K562 (cell line): ENCODE data around the gene UBE2N. TPM values are rescaled to one million over a fixed set of nuclear protein-coding genes. Genes with fewer than 3 reads are reported as not detected.
"Not testable (repeated sequence)": the region's sequence is repeated elsewhere in the genome, so short reads cannot be mapped to it uniquely, and the experiment has no call there.

Experiments
- ATAC-seq: fragments of 200-7000 bp; cut with Tn5 transposase; 3 replicates; pipeline ENCODE4 v1.9.1; 2020; ENCODE audit warnings: moderate library complexity
- BruUV-seq: library from RNA; stranded (reverse); fragments of 400-500 nt; replicated peaks from 2 replicates; lab custom pipeline; 2021; lab: Mats Ljungman, UMichigan
- CTCF ChIA-PET: fragments of 300-600 bp; formaldehyde crosslinking; extraction: SDS; loops from one replicate; lab custom pipeline; 2021; ENCODE audit warnings: low intra/inter-chr PET ratio; lab: Yijun Ruan, JAX
- POLR2A ChIA-PET: fragments of 300-600, 350-650 bp; sonication (Branson Sonifier 250); formaldehyde crosslinking; extraction: SDS; loops from one replicate; lab custom pipeline; 2021; ENCODE audit warnings: antibody characterized with exemption, inconsistent platforms; lab: Yijun Ruan, JAX
- DNase-seq, 4 experiments: peaks; one replicate each; pipeline versions ENCODE4 v3.0.0 to v3.0.0-alpha.2; 2011 to 2018; ENCODE audit warnings: low spot score in 3 of 4, mixed read lengths in 3 of 4; ENCODE audit errors: extremely low read depth in 1 of 4
- FAIRE-seq: peaks from 2 replicates; lab custom pipeline; 2011; peaks lifted over from hg19 to GRCh38; lab: Jason Lieb, UNC
- H2AFZ ChIP-seq: 2 replicates; pipeline ENCODE4 v1.6.0; 2011; ENCODE audit warnings: low read depth, low read length, control low read depth, inconsistent platforms
- H3K27ac ChIP-seq: fragments of 200-600 bp; 3 replicates; pipeline ENCODE4 v1.8.0; 2011; ENCODE audit warnings: low read depth, mild to moderate bottlenecking, control low read depth, inconsistent platforms, low read length, moderate library complexity, mixed read lengths; ENCODE audit errors: extremely low read depth
- H3K27me3 ChIP-seq, 2 experiments: fragments of 300-600 bp in 1 of 2; 2 replicates in 1 of 2; 3 replicates in 1 of 2; pipeline versions ENCODE4 v1.6.0 to v1.8.0; 2011; ENCODE audit warnings: inconsistent platforms in 2 of 2, low read length in 2 of 2, mild to moderate bottlenecking in 1 of 2, mixed read lengths in 1 of 2, moderate library complexity in 1 of 2; ENCODE audit not compliant: control insufficient read depth in 2 of 2, insufficient read depth in 2 of 2
- H3K36me3 ChIP-seq: fragments of 300-600 bp; 3 replicates; pipeline ENCODE4 v1.8.0; 2011; ENCODE audit warnings: mild to moderate bottlenecking, low read length, inconsistent platforms; ENCODE audit not compliant: control insufficient read depth, insufficient read depth
- H3K4me1 ChIP-seq, 2 experiments: fragments of 200-600 bp in 1 of 2; replicated peaks in 1 of 2; 2 replicates in 1 of 2; 3 replicates in 1 of 2; pipeline versions ENCODE4 v1.5.1 to v1.8.0; 2011; ENCODE audit warnings: inconsistent platforms in 2 of 2, low read length in 2 of 2, mild to moderate bottlenecking in 1 of 2, mixed read lengths in 1 of 2, moderate library complexity in 1 of 2; ENCODE audit not compliant: control insufficient read depth in 2 of 2, insufficient read depth in 2 of 2
- H3K4me2 ChIP-seq: 2 replicates; pipeline ENCODE4 v1.6.1; 2011; ENCODE audit warnings: low read length, control low read depth, inconsistent platforms, mixed read lengths; ENCODE audit not compliant: insufficient read depth
- H3K4me3 ChIP-seq: fragments of 200-600 bp; sonication (generic), shearing (Covaris generic); 2 replicates; pipeline ENCODE4 v1.5.1; 2016; ENCODE audit warnings: control low read depth, inconsistent platforms
- H3K79me2 ChIP-seq: fragments of 200-600 bp; 3 replicates; pipeline ENCODE4 v1.8.0; 2011; ENCODE audit warnings: low read length, inconsistent platforms; ENCODE audit not compliant: control insufficient read depth, insufficient read depth
- H3K9ac ChIP-seq, 2 experiments: 2 replicates each; pipeline versions ENCODE4 v1.6.0 to v1.6.1; 2011; ENCODE audit warnings: low read depth in 2 of 2, low read length in 2 of 2, control low read depth in 1 of 2, inconsistent platforms in 1 of 2, mild to moderate bottlenecking in 1 of 2, mixed read lengths in 1 of 2; ENCODE audit not compliant: insufficient read depth in 1 of 2
- H3K9me1 ChIP-seq: one replicate; pipeline ENCODE4 v1.6.0; 2011; ENCODE audit warnings: inconsistent platforms, mild to moderate bottlenecking, low read length, moderate library complexity; ENCODE audit not compliant: control insufficient read depth, insufficient read depth
- H3K9me3 ChIP-seq: replicated peaks from 2 replicates; pipeline ENCODE4 v1.5.1; 2011; ENCODE audit warnings: low read depth, low read length, inconsistent platforms; ENCODE audit not compliant: control insufficient read depth, insufficient read depth
- H4K20me1 ChIP-seq: replicated peaks from 2 replicates; pipeline ENCODE4 v1.6.1; 2011; ENCODE audit warnings: low read length, inconsistent platforms, mixed read lengths; ENCODE audit not compliant: control insufficient read depth, insufficient read depth
- CHD1 ChIP-seq: fragments of 200-600 bp; sonication (generic); IDR thresholded peaks from one replicate; pipeline ENCODE4 v1.6.1; 2012; ENCODE audit warnings: mild to moderate bottlenecking, moderate library complexity, low read length, inconsistent platforms
- HMGN3 ChIP-seq: IDR thresholded peaks from 2 replicates; pipeline ENCODE4 v1.6.1; 2011; ENCODE audit warnings: borderline replicate concordance, low read depth, mild to moderate bottlenecking, mixed read lengths, low read length; ENCODE audit not compliant: insufficient read length; ENCODE audit errors: extremely low read depth
- KAT7 ChIP-seq: sonication (generic); formaldehyde crosslinking; IDR thresholded peaks from 2 replicates; pipeline ENCODE4 v1.8.0; 2022; ENCODE audit warnings: missing genetic modification reagents, mild to moderate bottlenecking, borderline replicate concordance
- PCBP1 ChIP-seq: fragments of 200-400 bp; formaldehyde crosslinking; IDR thresholded peaks from 2 replicates; pipeline ENCODE4 v1.6.1; 2018; ENCODE audit warnings: mild to moderate bottlenecking, low read depth, low read length; ENCODE audit not compliant: poor library complexity, severe bottlenecking
- PML ChIP-seq: IDR thresholded peaks from 2 replicates; pipeline ENCODE4 v1.6.1; 2012; ENCODE audit warnings: low read length, inconsistent platforms
- RBFOX2 ChIP-seq: fragments of 200-400 bp; formaldehyde crosslinking; IDR thresholded peaks from 2 replicates; pipeline ENCODE4 v1.6.1; 2017; ENCODE audit warnings: low read depth, mild to moderate bottlenecking, low read length, moderate library complexity
- RBM22 ChIP-seq: fragments of 200-400 bp; formaldehyde crosslinking; IDR thresholded peaks from 2 replicates; pipeline ENCODE4 v1.6.1; 2018; ENCODE audit warnings: low read length, low read depth; ENCODE audit not compliant: poor library complexity, severe bottlenecking
- SAP30 ChIP-seq: fragments of 200-600 bp; sonication (generic); IDR thresholded peaks from 2 replicates; pipeline ENCODE4 v1.6.1; 2012; ENCODE audit warnings: borderline replicate concordance, low read depth, mild to moderate bottlenecking, moderate library complexity, low read length, control low read depth, inconsistent platforms; ENCODE audit not compliant: insufficient read depth, poor library complexity, severe bottlenecking
- THAP12 ChIP-seq: fragments of 250-450 bp; sonication (Bioruptor Pico); IDR thresholded peaks from 2 replicates; pipeline ENCODE4 v1.9.0; 2021; ENCODE audit warnings: mild to moderate bottlenecking, inconsistent platforms
- YY1 ChIP-seq, 3 experiments: IDR thresholded peaks; 2 replicates each; pipeline ENCODE4 v1.6.1; 2011; ENCODE audit warnings: low read length in 2 of 3, mild to moderate bottlenecking in 2 of 3, moderate library complexity in 2 of 3, borderline replicate concordance in 1 of 3, control low read depth in 1 of 3, low read depth in 1 of 3; ENCODE audit not compliant: insufficient read depth in 3 of 3, insufficient replicate concordance in 2 of 3, control insufficient read depth in 1 of 3, insufficient read length in 1 of 3; ENCODE audit errors: extremely low read depth in 1 of 3
- ZBTB17 ChIP-seq: fragments of 450-650 bp; formaldehyde crosslinking; IDR thresholded peaks from 2 replicates; pipeline ENCODE4 v1.4.0; 2020; ENCODE audit warnings: mild to moderate bottlenecking
- ZBTB7A ChIP-seq: IDR thresholded peaks from 2 replicates; pipeline ENCODE4 v1.6.1; 2011; ENCODE audit warnings: low read depth, mild to moderate bottlenecking, low read length, moderate library complexity, borderline replicate concordance; ENCODE audit not compliant: control insufficient read depth
- ZNF766 ChIP-seq: fragments of 200-800 bp; sonication (Bioruptor generic); conservative IDR thresholded peaks from 2 replicates; pipeline ENCODE4 v1.6.1; 2016; ENCODE audit warnings: missing genetic modification characterization, missing compliant biosample characterization
- WGBS: fragments of 100-300 bp; shearing (Covaris generic); methylation state at CpG from one replicate; pipeline ENCODE4 v1.1.6; 2016; ENCODE audit warnings: low coverage, mixed read lengths; ENCODE audit not compliant: insufficient coverage; ENCODE audit errors: missing lambda C conversion rate; 5-methylcytosine and 5-hydroxymethylcytosine counted together
- in situ Hi-C: fragments of 300-500 bp; cut with MboI; formaldehyde crosslinking; loops from 4 replicates; pipeline ENCODE4 v1.15.0; 2018; ENCODE audit warnings: inconsistent platforms, mixed read lengths
- intact Hi-C: fragments of 100-400 bp; cut with micrococcal nuclease; formaldehyde crosslinking; loops from 2 replicates; pipeline ENCODE4 v1.14.2; 2022
- polyA plus RNA-seq, 8 experiments: library from polyadenylated mRNA; depleted of rRNA in 4 of 8; stranded (reverse) in 5 of 8; unstranded in 3 of 8; fragments of >200 nt; fragmentation: Nextera tagmentation in 2 of 8; fragmentation: Illumina TruSeq in 1 of 8; extraction: Ambion mirVana in 2 of 8; extraction: Trizol in 1 of 8; gene quantifications; 2 replicates each; pipeline versions ENCODE4 v1.2.1 to v1.2.3, GENCODE V29; 2011 to 2014; ENCODE audit warnings: inconsistent platforms in 1 of 8, missing spikeins in 1 of 8
- total RNA-seq, 7 experiments: library from RNA; depleted of rRNA in 6 of 7; stranded (reverse); fragments of >200 nt in 6 of 7; fragmentation: Illumina TruSeq in 2 of 7; extraction: Trizol in 2 of 7; gene quantifications; 2 replicates each; pipeline versions ENCODE4 v1.2.1 to v1.2.3, GENCODE V29; 2011 to 2021; ENCODE audit warnings: low replicate concordance in 1 of 7
- TF ChIP-seq, protein P1 (sequence below): fragments of 450-650 bp; IDR thresholded peaks from 2 replicates; pipeline ENCODE4 v1.6.1; 2016; ENCODE audit warnings: borderline replicate concordance

The UBE2N gene
- total and polyA plus RNA-seq, 9 of the 15 experiments (the other 6 are each of a cell fraction or from before 2014, with no cell fraction given), result 189 to 826 (median 260) TPM

GRCh38 chr12:93378196-93378997, 63.4 kb downstream of the UBE2N start:
- DNase-seq, result peak; percentile 39 to 68 (median 57)
- H3K27me3 ChIP-seq, BruUV-seq, in situ Hi-C loops, H3K9me3 ChIP-seq, H3K9me1 ChIP-seq: not testable (repeated sequence)
- peak overlapping the region; percentile 97 for H3K4me3 ChIP-seq
- 0 out of 2 replicates have a peak overlapping the region, but pooled peaks have one; percentile 16 for H2AFZ ChIP-seq
- peak; percentile 2 for ATAC-seq
- intact Hi-C loops, result loop anchor here (5.0 kb wide), 1 partner anchor 281 kb away; no protein-coding TSS in a partner anchor
- peak; percentile 6 for FAIRE-seq
- H3K36me3 ChIP-seq, result peaks cover 33% of the 10 kb centered on the region
- peaks cover 98% of the 10 kb centered on the region for H3K79me2 ChIP-seq
- H3K9ac ChIP-seq, result peak overlapping the region; percentile 92 to 94
- peaks cover 14 to 17% of the 10 kb centered on the region in 2 experiments; a peak in 4 of 5 replicates for H3K4me1 ChIP-seq
- H3K4me2 ChIP-seq, result peak overlapping the region; percentile 99
- peak overlapping the region; percentile 88 for H3K27ac ChIP-seq
- H4K20me1 ChIP-seq, result peaks cover 50% of the 10 kb centered on the region
- POLR2A ChIA-PET, result interaction anchor here (1.0 kb wide), 1 partner anchor 63 kb away, joined by 4 read pairs; no protein-coding TSS in a partner anchor
- WGBS, result under 1% methylated on average over 22 of the region's 64 CpGs
- CTCF ChIA-PET, result interaction anchor here (1.0 kb wide), 1 partner anchor 250 kb away, joined by 3 read pairs; no protein-coding TSS in a partner anchor
- peak; percentile 44 for TF ChIP-seq RBM22
- TF ChIP-seq ZBTB17, result 0 out of 2 replicates have a peak, but pooled peaks have one; percentile 14
- peak; percentile 64 for TF ChIP-seq PCBP1
- TF ChIP-seq PML, result peak; percentile 14; the same call in 1 of the 2 replicates
- peak; percentile 21 for TF ChIP-seq CHD1
- peak; percentile 88 for TF ChIP-seq RBFOX2
- TF ChIP-seq, protein P1, sequence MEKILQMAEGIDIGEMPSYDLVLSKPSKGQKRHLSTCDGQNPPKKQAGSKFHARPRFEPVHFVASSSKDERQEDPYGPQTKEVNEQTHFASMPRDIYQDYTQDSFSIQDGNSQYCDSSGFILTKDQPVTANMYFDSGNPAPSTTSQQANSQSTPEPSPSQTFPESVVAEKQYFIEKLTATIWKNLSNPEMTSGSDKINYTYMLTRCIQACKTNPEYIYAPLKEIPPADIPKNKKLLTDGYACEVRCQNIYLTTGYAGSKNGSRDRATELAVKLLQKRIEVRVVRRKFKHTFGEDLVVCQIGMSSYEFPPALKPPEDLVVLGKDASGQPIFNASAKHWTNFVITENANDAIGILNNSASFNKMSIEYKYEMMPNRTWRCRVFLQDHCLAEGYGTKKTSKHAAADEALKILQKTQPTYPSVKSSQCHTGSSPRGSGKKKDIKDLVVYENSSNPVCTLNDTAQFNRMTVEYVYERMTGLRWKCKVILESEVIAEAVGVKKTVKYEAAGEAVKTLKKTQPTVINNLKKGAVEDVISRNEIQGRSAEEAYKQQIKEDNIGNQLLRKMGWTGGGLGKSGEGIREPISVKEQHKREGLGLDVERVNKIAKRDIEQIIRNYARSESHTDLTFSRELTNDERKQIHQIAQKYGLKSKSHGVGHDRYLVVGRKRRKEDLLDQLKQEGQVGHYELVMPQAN, result peak; percentile 60; the same call in 1 of the 2 replicates
- 0 out of 2 replicates have a peak, but pooled peaks have one; percentile 10 for TF ChIP-seq THAP12 (CRISPR knock-in tag)
- TF ChIP-seq YY1 (IDR thresholded peaks at IDR 0.05; ENCODE audit: borderline replicate concordance in 1 of 3, control insufficient read depth in 1 of 3, extremely low read depth in 1 of 3, insufficient read depth in 3 of 3, insufficient read length in 1 of 3, insufficient replicate concordance in 2 of 3, low read depth in 1 of 3, low read length in 2 of 3), result peak in 1 of 3 experiments; percentile 30
- peak; percentile 46 for TF ChIP-seq SAP30
- peak; percentile 53 for TF ChIP-seq HMGN3
- 0 out of 2 replicates have a peak, but pooled peaks have one; percentile 31 for TF ChIP-seq ZNF766 (CRISPR knock-in tag)
- TF ChIP-seq ZBTB7A, result peak; percentile 31; the same call in 1 of the 2 replicates
- peak; percentile 56; the same call in 1 of the 2 replicates for TF ChIP-seq KAT7 (CRISPR knock-in tag)
